NCI-H1694 (cell line): ENCODE results near the gene WDR91.

Experiments
- DNase-seq: peaks from one replicate; lab custom pipeline; 2025; lab: John Stamatoyannopoulos, UW

WDR91 gene

DNA sequence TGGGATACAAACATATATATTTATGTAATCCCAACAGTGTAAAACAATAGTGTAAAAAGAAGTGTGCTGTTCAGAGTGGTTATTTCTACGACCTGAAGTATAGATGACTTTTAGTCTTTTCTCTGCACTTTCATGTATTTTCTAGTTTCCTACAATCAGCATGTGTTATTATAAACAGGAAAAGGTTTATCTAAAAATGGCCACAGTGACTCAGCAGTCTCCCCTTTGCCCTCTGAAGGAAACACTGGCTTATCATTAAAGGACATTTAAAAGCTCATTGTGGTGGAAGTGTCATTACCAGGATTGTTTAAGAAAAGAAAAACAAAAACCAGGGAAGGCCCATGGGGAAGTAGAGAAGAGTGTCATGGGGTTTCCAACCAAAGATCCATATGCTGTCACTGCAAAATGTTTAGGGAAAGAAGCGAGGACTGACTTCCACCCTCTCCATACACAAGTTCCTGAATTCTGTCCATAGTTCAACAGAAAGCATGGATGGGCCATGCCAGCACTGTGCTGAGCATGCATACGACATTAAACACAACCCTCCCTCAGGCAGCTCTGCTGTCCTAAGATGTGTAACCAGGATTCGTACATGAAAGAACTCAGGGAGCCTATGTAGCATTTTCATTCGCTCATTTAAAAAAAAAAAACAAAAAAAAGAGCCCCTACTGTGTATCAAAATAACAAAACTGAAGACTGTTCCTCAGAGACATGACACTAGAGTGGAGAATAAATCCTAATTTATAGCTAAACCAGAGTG is 51.0 kb downstream of the WDR91 start:
- no peak for DNase-seq

DNA sequence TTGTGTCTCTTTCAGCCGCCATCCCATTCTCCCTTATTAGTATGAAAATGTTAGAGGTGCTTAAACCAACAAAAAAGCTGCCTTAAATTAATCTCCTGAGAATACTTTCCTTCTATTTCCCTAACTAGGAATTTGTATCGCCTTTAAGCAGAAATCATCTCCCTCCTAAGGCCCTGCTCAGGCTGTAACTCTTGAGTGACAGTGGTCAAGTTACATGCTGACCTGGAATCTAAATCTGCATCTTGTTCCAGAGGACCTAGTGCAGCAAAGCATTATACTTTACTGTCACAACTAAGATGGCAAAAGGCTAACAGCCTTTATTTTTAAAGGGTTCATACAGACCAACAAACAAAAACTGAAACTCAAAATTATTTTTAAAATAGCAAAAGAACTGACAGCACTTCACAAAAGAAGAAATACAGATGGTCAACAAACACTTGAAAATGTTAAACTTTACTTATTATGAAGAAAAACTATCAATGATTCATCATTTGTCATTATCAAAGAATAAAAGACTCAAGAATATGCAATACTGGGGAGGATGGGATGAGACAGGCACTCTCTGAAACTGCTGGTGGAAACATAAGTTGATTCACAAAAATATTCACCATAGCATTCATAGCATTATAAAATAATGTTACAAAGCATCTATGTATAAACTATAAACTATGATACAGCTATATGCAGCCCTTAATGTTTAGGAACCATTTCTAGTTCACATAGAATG is 51.8 kb downstream of the WDR91 start:
- DNase-seq = no peak

DNA sequence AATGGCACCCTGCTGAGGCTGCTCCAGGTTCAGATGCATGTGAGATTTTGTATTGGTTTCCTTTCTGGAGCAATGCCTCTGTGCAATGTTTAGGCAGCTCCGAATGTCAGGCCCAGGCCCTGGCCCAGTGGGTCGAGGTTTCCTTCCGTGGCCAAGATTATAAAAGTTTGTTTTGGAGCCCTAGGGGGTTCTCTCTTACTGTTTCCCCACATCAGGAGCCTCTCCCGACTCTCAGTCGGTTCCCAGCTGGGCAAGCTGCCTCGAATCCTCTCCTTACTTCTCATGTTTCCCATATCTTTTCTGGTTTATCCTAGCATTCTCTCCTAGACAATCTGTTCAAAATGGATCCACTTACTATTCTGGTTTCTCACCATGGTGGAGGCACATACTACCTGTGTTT is 52.5 kb downstream of the WDR91 start:
- DNase-seq = no peak

DNA sequence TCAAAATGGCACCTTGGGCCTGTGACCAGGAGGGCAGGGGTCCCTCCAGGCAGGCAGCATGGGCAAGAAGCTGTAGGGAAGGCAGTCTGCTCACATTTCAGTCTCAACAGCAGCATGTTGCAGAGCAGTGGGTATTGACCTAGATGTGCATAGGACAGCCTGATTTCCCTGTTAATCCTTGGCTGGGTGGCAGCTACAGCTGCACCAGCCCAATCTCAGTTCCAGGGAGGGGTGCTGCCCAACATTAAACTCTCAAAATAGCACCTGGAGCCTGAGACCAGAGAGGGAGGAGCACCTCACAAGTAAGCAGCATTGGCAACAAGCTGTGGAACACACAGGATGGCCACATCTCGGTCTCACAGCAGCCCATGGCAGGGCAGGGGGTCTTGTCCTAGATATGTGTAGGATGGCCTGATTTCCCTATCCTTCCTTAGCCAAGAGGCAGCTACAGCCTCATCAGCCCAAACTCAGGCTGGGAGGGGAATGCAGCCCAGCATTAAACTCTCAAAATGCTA is 53.1 kb downstream of the WDR91 start:
- DNase-seq = no peak

DNA sequence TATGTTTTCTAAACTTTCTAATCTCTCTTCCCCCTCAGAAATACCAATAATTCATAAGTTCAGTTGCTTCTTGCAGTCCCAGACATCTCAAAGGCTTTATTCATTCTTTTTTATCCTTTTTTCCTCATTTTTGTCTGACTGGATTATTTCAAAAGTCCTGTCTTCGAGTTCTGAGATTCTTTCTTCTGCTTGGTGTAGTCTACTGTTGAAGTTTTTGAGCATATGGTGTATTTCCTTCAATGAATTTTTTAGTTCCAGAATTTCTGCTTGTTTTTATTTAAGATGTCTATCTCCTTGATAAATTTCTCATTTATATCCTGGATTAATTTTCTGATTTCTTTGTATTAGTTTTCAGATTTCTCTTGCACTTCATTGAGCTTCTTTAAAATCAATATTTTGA is 55.0 kb downstream of the WDR91 start:
- DNase-seq = no peak

DNA sequence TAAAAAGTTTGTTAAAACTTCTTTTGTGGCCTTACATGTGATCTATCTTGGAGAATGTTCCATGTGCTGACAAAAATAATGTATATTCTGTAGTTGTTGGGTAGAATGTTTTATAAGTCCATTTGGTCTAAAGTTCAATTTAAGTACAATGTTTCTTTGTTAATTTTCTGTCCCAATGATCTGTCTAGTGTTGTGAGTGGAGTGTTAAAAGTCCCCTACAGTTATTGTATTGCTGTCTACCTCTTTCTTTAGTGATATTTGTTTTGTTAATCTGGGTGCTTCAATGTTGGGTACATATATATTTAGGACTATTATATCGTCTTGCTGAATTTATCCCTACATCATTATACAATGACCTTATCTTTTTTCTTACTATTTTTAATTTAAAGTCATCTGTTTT is 56.6 kb downstream of the WDR91 start:
- DNase-seq = no peak

DNA sequence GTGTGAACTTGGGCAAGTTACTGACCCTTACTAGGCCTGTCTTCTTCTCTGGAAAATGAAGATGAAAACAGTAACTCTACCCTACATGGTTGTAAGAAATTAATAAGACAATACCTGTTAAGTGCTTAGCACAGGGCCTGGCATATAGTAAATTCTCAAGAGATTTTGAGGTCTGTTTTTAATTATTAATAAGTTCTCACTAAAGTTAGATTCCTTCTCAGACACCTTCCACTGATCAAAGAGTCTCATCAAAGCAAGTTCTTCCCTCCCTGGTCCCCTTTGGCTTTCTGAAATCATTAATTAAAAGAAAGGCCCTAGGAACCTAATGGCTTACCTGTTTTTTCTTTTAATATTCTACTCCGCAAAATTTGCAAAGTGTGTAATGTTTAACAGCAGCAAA is 58.9 kb downstream of the WDR91 start:
- no peak for DNase-seq

DNA sequence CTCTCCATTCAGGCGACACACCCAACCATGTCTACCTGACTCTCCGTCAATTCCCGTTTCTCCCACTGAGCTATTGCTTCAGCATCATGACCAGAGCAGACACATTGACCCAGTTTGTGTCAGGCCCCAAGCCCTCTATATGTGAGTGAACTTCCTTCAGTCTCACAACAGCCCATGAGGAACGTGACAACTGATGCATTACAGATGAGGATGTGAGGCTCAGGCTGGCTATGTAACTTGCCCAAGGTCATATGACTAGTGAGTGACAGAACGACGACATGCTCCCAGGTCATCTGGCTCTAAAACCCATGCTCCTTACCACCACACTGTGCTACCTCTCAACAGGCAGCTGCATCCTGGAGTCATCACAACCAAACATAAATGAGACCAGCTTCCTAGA is 59.8 kb downstream of the WDR91 start:
- DNase-seq = no peak

DNA sequence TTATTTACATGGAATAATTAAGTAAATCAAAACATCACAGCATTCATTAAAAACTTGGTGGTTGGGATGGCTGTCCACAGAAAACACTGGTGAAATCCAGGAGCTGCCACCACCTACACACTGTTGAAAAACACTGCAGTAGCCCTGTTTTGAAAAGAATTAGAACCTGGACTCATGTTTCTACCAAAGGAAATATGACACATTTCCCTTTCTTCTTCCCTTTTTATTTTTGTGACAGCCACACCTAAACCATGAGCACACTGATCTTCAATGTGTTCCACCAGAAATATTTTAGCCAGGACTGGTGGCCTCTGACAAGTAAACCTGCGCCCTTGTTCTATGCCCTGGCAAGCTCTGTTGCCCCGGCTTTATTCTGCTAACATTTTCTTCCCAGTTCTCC is 60.2 kb downstream of the WDR91 start:
- DNase-seq = no peak

DNA sequence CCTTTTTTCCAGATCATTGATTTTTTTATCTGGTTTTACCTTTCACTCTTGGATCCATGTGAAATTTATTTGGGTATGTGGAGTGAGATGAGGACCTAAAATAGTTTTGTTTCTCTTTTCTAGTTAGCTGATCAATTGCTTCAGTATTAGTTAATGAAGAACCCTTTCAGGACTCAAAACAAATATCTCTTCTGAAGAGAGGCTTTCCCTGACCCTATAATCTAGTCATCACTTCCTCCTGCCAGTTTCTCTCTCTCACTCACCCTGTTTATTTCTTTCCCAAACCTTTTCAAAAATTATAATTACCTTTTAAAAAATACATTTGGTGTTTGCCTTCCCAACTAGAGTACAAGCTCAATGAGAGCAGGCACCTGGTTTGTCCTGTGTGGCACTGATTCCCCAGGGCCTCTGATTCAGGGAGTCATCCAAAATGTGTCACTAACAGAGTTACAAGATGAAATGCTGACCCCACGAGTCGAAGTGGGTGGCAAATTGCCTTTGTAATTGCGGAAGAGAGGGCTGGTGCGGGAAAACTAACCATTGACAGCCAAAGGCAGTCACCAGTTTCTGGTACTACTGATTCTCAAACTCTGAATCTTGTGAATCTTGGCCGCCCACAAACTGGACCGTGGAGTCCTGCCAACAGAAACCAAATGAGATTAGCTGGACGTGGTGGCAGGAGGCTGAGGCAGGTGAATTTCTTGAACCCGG is 61.1 kb downstream of the WDR91 start:
- DNase-seq = no peak

DNA sequence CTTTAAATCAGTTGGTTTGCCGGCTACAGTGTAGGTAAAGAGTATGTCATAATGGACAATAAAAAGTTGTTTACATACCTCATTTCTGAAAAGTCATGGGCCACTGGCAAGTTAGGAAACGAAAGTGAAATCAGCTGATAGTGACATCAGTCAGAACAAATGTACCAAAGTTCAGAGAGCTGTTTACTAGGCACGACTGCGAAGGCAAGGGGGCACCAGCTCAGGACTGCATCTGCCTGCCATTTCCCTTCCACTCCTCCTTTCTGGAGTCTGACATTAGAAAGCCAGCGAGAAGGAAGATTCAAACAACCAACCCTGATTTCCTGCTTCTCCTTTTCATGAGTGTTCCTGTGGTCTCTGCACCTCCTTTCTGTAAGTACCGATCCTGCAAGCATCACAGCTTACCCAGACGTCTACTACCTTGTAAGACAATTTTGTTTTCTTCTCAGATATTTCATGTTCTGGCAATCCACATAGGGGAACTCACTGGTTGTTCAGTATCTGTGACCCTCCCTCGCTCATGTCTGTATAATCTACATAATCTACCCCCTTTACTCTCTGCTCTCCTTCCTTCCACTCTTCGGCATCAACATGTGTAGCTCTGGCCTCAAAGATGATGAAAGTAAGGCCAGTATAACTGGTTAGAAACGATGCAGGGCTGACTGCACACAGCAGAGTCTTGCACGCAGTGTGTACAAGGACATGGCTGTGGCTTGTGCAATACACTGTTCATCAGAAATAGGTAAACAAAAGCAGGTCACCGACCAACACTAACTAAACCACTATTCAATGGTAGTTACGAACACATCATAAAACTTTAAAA is 63.2 kb downstream of the WDR91 start, which contains the start of gene TMEM140:
Gene TMEM140 (plus strand): TSS at position 174 of the 823 bp plus-strand sequence. CDS start 16,370 bp downstream, outside the sequence.
- DNase-seq = no peak

DNA sequence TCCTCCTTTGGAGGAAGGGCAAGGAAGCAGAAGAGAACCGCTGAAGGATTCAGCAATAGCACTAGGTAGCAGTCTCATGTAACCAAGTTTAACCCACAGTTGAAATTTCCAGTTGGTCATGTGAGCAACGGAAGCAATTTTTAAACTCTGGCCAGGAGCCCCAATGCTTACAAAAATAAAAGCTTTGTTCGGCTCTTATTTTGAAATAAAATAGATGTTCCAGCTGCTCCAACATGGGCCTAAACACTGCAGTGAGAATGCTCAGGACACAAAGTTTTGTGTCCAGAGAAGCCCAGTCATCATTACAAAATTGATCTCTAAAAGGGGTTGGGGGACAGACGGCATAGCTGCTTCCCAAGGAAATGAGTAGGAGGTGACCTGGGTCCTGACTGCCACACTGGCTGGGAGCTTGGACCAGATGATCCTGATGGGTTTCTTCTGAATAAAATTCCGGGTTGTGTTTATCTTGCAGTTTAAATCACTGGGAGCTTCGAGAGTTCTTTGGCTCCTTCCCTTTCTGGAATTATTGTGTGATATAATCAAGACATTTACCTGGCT is 63.9 kb downstream of the WDR91 start:
- DNase-seq = no peak

DNA sequence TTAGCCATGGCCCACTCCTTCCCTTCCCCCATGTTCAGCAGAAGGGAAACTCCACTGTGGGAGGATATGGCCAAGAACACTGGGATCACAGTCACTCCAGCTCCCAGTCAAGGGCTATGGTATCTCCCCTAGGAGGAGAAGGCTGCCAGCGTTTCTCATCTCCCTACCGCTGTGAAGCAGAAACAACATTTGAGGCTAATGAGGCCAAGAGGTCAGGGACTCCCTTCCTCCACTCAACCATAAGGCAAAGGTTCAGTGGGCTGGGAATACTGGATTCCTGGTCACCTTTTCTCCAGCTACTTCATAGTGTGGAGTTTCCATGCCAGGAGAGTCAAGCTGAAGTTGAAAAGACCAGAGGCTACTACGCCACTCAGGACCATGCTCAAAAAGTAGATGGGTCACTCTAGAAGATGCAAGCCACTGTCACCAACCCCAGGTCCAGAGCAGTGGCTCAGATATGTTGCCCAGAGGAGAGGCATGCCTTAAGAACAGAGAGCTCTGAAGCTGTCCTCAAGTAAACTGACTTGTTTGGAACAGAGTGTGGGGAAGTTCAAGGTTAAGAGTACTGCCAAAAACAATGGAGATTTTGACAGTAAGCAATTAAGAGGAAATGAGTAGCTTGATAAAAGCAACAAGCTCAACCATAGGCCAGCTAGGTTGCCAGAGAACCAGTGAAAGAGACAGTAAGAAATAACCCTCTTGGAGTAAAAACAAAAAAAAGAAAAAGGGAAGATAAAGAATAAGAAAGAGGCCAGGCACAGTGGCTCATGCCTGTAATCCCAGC is 67.2 kb downstream of the WDR91 start:
- DNase-seq = no peak
